Stimulated activated CD4-positive, alpha-beta T cell treated with anti-CD3 and anti-CD28 coated beads, TNF-alpha, amount 100 ng/mL, for 1 hour (primary cell): ENCODE data around the gene TRAF4.
"Not testable (repeated sequence)": the region's sequence is repeated elsewhere in the genome, so short reads cannot be mapped to it uniquely, and the experiment has no call there.

Source experiments
- DNase-seq, 3 donors: peaks; one replicate each; pipeline ENCODE4 v3.0.0-alpha.2; 2020; ENCODE audit warnings: low read depth in 3 of 3, low spot score in 1 of 3

TRAF4 gene

GRCh38 chr17:28726627-28727491 is 17.0 kb upstream of the TRAF4 start:
- DNase-seq, result peak; percentile 74 to 85 (median 82)

GRCh38 chr17:28728364-28729200 is 15.2 kb upstream of the TRAF4 start, which contains the start of gene NEK8:
Gene NEK8 (plus strand): TSS chr17:28728788. CDS start chr17:28728814, 26 bp downstream.
- DNase-seq, result peak; percentile 92 to 98 (median 94)

GRCh38 chr17:28729950-28730330 is 13.9 kb upstream of the TRAF4 start:
- DNase-seq, result no peak

- DNase-seq, result no peak
These were observed 10.5 kb upstream of the TRAF4 start for GRCh38 chr17:28733346-28733745.

- DNase-seq, result no peak
These were observed 9.0 kb upstream of the TRAF4 start for GRCh38 chr17:28734712-28735241.

- DNase-seq, result no peak
These were observed 8.5 kb upstream of the TRAF4 start for GRCh38 chr17:28735242-28735722.

- not testable (repeated sequence) for DNase-seq
These were observed 7.7 kb upstream of the TRAF4 start for GRCh38 chr17:28735913-28736769.

- DNase-seq, result no peak
These were observed 6.5 kb upstream of the TRAF4 start for GRCh38 chr17:28737316-28737715.

GRCh38 chr17:28737770-28738679 is 5.8 kb upstream of the TRAF4 start:
- DNase-seq, result no peak

- DNase-seq, result peak in 1 of 3 donors; percentile 49
These were observed 5.0 kb upstream of the TRAF4 start for GRCh38 chr17:28738680-28739384.

- no peak for DNase-seq
These were observed 3.1 kb upstream of the TRAF4 start for GRCh38 chr17:28740406-28741357.

- no peak for DNase-seq
These were observed 2.2 kb upstream of the TRAF4 start for GRCh38 chr17:28741358-28742349.

- peak in 1 of 3 donors; percentile 73 for DNase-seq
These were observed 527 bp downstream of the TRAF4 start for GRCh38 chr17:28744104-28744971.

- DNase-seq, result no peak
These were observed 1.4 kb downstream of the TRAF4 start for GRCh38 chr17:28744972-28745785.
